ENCODE measurements around the gene CR1L. TPM values are rescaled to one million over a fixed set of nuclear protein-coding genes. Genes with fewer than 3 reads are reported as not detected.
"Not testable (repeated sequence)": the region's sequence is repeated elsewhere in the genome, so short reads cannot be mapped to it uniquely, and the experiment has no call there.

CR1L gene
- total RNA-seq, 1 donor from 2014 or later = not detected

DNA sequence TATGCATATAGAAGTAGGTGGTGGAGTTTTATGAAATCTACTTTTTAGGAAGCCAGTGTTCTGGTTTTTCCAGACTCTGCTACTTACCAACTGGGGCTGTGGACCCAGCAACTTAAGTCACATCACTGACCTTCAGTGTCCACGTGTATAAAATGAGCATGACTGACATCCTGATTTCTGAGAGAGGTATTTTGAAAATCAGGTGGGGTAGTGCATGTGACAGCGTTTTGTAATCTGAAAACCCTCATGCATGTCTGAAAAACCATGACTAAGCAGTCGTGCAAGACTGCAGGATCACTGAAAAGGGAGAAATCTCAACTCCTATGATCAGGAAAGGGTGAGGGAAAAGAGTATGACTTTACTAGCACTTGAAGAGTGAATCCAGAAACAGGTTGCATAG, 26.1 kb downstream of the CR1L start:
- peaks cover 73% of the 10 kb centered on the region for H3K27me3 Mint-ChIP-seq
- H3K36me3 Mint-ChIP-seq = no peaks in the 10 kb centered on the region
- no peaks in the 10 kb centered on the region for H3K4me1 Mint-ChIP-seq (ENCODE audit: unreplicated experiment)
- no peak overlapping the region for H3K27ac Mint-ChIP-seq
- peaks cover 15% of the 10 kb centered on the region for H3K9me3 Mint-ChIP-seq
- TF ChIP-seq, protein P1, sequence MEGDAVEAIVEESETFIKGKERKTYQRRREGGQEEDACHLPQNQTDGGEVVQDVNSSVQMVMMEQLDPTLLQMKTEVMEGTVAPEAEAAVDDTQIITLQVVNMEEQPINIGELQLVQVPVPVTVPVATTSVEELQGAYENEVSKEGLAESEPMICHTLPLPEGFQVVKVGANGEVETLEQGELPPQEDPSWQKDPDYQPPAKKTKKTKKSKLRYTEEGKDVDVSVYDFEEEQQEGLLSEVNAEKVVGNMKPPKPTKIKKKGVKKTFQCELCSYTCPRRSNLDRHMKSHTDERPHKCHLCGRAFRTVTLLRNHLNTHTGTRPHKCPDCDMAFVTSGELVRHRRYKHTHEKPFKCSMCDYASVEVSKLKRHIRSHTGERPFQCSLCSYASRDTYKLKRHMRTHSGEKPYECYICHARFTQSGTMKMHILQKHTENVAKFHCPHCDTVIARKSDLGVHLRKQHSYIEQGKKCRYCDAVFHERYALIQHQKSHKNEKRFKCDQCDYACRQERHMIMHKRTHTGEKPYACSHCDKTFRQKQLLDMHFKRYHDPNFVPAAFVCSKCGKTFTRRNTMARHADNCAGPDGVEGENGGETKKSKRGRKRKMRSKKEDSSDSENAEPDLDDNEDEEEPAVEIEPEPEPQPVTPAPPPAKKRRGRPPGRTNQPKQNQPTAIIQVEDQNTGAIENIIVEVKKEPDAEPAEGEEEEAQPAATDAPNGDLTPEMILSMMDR (conservative IDR thresholded peaks at IDR 0.05) = no peak
- H3K4me3 Mint-ChIP-seq = no peak overlapping the region
- no peak for DNase-seq (ENCODE audit: extremely low spot score, unreplicated experiment)

DNA sequence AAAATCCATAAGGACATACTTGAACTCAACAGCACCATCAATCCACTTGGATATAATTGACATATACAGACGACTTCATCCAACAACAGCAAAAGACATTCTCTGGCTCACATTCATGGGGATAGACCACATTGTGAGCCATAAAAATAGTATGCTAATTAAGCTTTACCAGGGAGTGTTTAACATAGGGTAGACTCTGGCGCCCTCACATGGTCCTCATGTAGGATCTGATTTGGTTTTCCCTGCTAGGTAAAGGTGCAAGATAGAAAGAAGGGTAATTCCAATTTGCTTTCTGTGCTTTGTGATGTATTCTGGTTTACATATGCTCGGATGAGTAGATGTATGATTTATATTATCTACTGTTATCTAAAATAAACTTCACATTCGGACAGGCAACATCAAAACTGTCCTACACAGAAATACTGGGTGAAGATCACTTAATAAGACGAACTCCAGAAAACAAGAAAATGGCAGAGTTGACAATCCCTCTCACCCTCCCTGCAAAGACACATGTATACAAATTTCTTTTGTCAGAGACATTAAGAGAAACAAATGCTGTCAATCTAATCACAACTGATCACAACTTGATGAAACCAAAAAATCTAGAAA, 27.7 kb downstream of the CR1L start:
- no peak overlapping the region for H3K4me3 Mint-ChIP-seq

DNA sequence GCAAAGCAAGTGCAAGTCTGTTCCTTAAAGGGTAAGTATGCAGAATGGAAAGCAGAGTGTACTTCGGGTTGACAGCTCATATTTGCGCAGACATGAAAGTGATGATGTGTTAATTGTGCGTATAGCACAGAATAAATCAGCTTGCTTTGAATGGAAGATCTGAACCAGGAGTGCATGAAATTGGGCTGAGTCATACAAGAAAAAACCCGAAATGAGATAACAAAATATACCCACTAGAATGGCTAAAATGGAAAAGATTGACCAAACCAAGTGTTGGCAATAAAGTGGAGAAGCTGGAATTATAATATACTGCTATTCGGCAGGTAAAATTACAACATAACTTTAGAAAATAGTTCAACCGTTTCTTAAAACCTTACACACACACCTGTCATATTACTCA, 28.5 kb downstream of the CR1L start:
- H3K27ac Mint-ChIP-seq = no peak overlapping the region
- no peak for DNase-seq (ENCODE audit: extremely low spot score, unreplicated experiment)
- H3K36me3 Mint-ChIP-seq = no peaks in the 10 kb centered on the region
- peaks cover 54% of the 10 kb centered on the region for H3K27me3 Mint-ChIP-seq
- TF ChIP-seq, protein P1 (conservative IDR thresholded peaks at IDR 0.05) = no peak
- no peak overlapping the region for H3K4me3 Mint-ChIP-seq
- H3K4me1 Mint-ChIP-seq (ENCODE audit: unreplicated experiment) = no peaks in the 10 kb centered on the region
- H3K9me3 Mint-ChIP-seq = no peaks in the 10 kb centered on the region

More for the DNA sequence above, 27.7 kb downstream of the CR1L start:
- TF ChIP-seq, protein P1 (conservative IDR thresholded peaks at IDR 0.05) = peak; percentile 69
- Mint-ChIP-seq H3K27me3 (peaks cover 57% of the 10 kb centered on the region), H3K4me1 (ENCODE audit: unreplicated experiment) (no peaks in the 10 kb centered on the region), H3K27ac (no peak overlapping the region), H3K9me3 (no peaks in the 10 kb centered on the region), H3K36me3 (no peaks in the 10 kb centered on the region)
- no peak for DNase-seq (ENCODE audit: extremely low spot score, unreplicated experiment)

DNA sequence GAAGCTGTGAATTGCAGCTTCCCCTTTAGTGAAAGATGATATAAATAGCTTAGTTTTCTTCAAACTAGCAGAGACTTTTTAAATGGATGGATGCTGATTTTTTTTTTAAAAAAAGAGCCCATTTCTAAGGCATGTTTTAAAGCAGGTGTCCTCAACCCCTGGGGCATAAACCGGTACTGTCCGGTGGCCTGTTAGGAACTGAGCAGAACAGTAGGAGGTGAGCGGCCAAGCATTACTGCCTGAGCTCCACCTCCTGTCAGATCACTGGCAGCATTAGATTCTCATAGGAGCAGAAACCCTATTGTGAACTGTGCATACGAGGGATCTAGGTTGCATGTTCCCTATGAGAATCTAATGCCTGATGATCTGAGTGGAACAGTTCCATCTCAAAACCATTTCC, 31.2 kb downstream of the CR1L start:
- H3K4me1 Mint-ChIP-seq (ENCODE audit: unreplicated experiment) = no peaks in the 10 kb centered on the region
- TF ChIP-seq, protein P1 (conservative IDR thresholded peaks at IDR 0.05) = no peak
- DNase-seq (ENCODE audit: extremely low spot score, unreplicated experiment) = no peak
- no peak overlapping the region for H3K4me3 Mint-ChIP-seq
- H3K27me3 Mint-ChIP-seq = peaks cover 28% of the 10 kb centered on the region
- H3K9me3 Mint-ChIP-seq = no peaks in the 10 kb centered on the region
- H3K36me3 Mint-ChIP-seq = no peaks in the 10 kb centered on the region
- H3K27ac Mint-ChIP-seq = no peak overlapping the region

DNA sequence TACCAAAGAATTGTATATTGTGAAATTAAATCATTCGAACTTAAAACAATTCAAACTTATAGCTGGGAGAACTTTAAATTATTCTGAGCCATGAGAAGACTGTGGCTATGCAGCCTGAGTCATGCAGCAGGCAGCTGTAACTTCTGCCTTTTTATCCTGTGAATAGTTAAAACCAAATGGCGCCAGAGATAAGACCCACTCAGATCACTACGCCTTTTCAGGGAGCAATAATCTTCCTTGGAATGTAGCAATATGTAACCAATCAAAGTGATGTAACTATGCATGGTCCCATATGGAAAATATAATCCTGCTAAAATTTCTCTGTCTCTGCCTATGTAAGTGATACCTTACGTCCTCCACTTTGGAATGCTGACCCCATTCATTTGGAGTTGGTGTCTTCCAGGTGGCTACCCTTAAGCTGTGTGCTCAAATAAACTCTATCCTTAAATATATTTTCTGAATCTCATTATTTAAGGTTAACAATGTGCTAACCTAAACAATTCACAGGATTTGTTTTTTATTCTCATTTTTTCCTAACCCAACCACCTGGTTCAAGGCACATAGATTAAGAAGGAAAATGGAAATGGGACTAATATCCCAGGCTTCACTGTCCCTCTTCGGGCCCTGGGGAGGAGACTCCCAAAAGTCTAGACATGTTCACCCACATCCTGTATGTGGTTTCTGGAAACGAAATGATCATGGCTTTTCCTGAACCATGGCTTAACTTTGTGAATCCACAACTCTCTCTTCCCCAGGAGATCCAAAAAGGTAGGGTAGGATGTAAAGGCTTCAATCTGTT, 35.9 kb downstream of the CR1L start:
- DNase-seq (ENCODE audit: extremely low spot score, unreplicated experiment); H3K4me3 Mint-ChIP-seq; H3K36me3 Mint-ChIP-seq; H3K9me3 Mint-ChIP-seq; H3K27ac Mint-ChIP-seq; H3K4me1 Mint-ChIP-seq (ENCODE audit: unreplicated experiment): not testable (repeated sequence)
- H3K27me3 Mint-ChIP-seq = peaks cover 12% of the 10 kb centered on the region

- not testable (repeated sequence) for H3K4me3 Mint-ChIP-seq; H3K27ac Mint-ChIP-seq; DNase-seq (ENCODE audit: extremely low spot score, unreplicated experiment); H3K4me1 Mint-ChIP-seq (ENCODE audit: unreplicated experiment); H3K9me3 Mint-ChIP-seq; H3K36me3 Mint-ChIP-seq
- H3K27me3 Mint-ChIP-seq = peaks cover 12% of the 10 kb centered on the region
These were observed 38.0 kb downstream of the CR1L start for GRCh38 chr1:207682872-207683434.

GRCh38 chr1:207690551-207690950, 45.6 kb downstream of the CR1L start:
- H3K27me3 Mint-ChIP-seq = peaks cover 11% of the 10 kb centered on the region
- not testable (repeated sequence) for H3K27ac Mint-ChIP-seq; H3K36me3 Mint-ChIP-seq; H3K4me1 Mint-ChIP-seq (ENCODE audit: unreplicated experiment); H3K4me3 Mint-ChIP-seq; DNase-seq (ENCODE audit: extremely low spot score, unreplicated experiment); H3K9me3 Mint-ChIP-seq

All from type B pancreatic cell (in vitro differentiated cells).